ENCODE results near the gene UHRF1. TPM values are rescaled to one million over a fixed set of nuclear protein-coding genes. Genes with fewer than 3 reads are reported as not detected.

The UHRF1 gene
- total and polyA plus RNA-seq, 2 of the 13 experiments (the other 11 are each of a cell fraction or from before 2014, with no cell fraction given): 6.8 to 78.4 TPM

GRCh38 chr19:4972509-4973230 lies 63.4 kb downstream of the UHRF1 start (continued):
- TF ChIP-seq ZNF883 (CRISPR knock-in tag; IDR thresholded peaks at IDR 0.05; ENCODE audit: not compliant biosample characterization): no peak
- TF ChIP-seq PPARG (CRISPR knock-in tag; conservative IDR thresholded peaks at IDR 0.05): no peak
- TF ChIP-seq MTA3 (CRISPR knock-in tag; IDR thresholded peaks at IDR 0.05): no peak
- TF ChIP-seq ZNF777 (CRISPR knock-in tag; IDR thresholded peaks at IDR 0.05): no peak
- no peak for TF ChIP-seq FOXP1 (IDR thresholded peaks at IDR 0.05)
- 0 out of 2 replicates have a peak, but pooled peaks have one; percentile 26 for TF ChIP-seq FOXP1 (CRISPR knock-in tag; IDR thresholded peaks at IDR 0.05)
- no peak for TF ChIP-seq NAIF1 (CRISPR knock-in tag; IDR thresholded peaks at IDR 0.05; ENCODE audit: borderline replicate concordance)
- TF ChIP-seq GATA4 (IDR thresholded peaks at IDR 0.05; ENCODE audit: borderline replicate concordance, low read depth): no peak
- no peak for TF ChIP-seq ZNF274 (CRISPR knock-in tag; IDR thresholded peaks at IDR 0.05)
- TF ChIP-seq, protein P1, sequence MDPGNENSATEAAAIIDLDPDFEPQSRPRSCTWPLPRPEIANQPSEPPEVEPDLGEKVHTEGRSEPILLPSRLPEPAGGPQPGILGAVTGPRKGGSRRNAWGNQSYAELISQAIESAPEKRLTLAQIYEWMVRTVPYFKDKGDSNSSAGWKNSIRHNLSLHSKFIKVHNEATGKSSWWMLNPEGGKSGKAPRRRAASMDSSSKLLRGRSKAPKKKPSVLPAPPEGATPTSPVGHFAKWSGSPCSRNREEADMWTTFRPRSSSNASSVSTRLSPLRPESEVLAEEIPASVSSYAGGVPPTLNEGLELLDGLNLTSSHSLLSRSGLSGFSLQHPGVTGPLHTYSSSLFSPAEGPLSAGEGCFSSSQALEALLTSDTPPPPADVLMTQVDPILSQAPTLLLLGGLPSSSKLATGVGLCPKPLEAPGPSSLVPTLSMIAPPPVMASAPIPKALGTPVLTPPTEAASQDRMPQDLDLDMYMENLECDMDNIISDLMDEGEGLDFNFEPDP (CRISPR knock-in tag; conservative IDR thresholded peaks at IDR 0.05): no peak
- TF ChIP-seq, protein P2, sequence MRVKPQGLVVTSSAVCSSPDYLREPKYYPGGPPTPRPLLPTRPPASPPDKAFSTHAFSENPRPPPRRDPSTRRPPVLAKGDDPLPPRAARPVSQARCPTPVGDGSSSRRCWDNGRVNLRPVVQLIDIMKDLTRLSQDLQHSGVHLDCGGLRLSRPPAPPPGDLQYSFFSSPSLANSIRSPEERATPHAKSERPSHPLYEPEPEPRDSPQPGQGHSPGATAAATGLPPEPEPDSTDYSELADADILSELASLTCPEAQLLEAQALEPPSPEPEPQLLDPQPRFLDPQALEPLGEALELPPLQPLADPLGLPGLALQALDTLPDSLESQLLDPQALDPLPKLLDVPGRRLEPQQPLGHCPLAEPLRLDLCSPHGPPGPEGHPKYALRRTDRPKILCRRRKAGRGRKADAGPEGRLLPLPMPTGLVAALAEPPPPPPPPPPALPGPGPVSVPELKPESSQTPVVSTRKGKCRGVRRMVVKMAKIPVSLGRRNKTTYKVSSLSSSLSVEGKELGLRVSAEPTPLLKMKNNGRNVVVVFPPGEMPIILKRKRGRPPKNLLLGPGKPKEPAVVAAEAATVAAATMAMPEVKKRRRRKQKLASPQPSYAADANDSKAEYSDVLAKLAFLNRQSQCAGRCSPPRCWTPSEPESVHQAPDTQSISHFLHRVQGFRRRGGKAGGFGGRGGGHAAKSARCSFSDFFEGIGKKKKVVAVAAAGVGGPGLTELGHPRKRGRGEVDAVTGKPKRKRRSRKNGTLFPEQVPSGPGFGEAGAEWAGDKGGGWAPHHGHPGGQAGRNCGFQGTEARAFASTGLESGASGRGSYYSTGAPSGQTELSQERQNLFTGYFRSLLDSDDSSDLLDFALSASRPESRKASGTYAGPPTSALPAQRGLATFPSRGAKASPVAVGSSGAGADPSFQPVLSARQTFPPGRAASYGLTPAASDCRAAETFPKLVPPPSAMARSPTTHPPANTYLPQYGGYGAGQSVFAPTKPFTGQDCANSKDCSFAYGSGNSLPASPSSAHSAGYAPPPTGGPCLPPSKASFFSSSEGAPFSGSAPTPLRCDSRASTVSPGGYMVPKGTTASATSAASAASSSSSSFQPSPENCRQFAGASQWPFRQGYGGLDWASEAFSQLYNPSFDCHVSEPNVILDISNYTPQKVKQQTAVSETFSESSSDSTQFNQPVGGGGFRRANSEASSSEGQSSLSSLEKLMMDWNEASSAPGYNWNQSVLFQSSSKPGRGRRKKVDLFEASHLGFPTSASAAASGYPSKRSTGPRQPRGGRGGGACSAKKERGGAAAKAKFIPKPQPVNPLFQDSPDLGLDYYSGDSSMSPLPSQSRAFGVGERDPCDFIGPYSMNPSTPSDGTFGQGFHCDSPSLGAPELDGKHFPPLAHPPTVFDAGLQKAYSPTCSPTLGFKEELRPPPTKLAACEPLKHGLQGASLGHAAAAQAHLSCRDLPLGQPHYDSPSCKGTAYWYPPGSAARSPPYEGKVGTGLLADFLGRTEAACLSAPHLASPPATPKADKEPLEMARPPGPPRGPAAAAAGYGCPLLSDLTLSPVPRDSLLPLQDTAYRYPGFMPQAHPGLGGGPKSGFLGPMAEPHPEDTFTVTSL (CRISPR knock-in tag; IDR thresholded peaks at IDR 0.05; ENCODE audit: borderline replicate concordance): no peak
- no peak for TF ChIP-seq ZNF720 (CRISPR knock-in tag; IDR thresholded peaks at IDR 0.05)
- TF ChIP-seq RAD51 (IDR thresholded peaks at IDR 0.05; ENCODE audit: borderline replicate concordance): no peak
- no peak for TF ChIP-seq ZNF710 (CRISPR knock-in tag; IDR thresholded peaks at IDR 0.05; ENCODE audit: borderline replicate concordance)
- no peak for TF ChIP-seq ZNF589 (CRISPR knock-in tag; conservative IDR thresholded peaks at IDR 0.05)
- no peak for TF ChIP-seq BCL3 (CRISPR knock-in tag; IDR thresholded peaks at IDR 0.05)
- TF ChIP-seq SMAD9 (CRISPR knock-in tag; IDR thresholded peaks at IDR 0.05): no peak
- TF ChIP-seq, protein P3, sequence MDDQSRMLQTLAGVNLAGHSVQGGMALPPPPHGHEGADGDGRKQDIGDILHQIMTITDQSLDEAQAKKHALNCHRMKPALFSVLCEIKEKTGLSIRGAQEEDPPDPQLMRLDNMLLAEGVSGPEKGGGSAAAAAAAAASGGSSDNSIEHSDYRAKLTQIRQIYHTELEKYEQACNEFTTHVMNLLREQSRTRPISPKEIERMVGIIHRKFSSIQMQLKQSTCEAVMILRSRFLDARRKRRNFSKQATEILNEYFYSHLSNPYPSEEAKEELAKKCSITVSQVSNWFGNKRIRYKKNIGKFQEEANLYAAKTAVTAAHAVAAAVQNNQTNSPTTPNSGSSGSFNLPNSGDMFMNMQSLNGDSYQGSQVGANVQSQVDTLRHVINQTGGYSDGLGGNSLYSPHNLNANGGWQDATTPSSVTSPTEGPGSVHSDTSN (CRISPR knock-in tag; IDR thresholded peaks at IDR 0.05; ENCODE audit: borderline replicate concordance): no peak
- no peak for TF ChIP-seq ZSCAN9 (CRISPR knock-in tag; IDR thresholded peaks at IDR 0.05; ENCODE audit: borderline replicate concordance)
